Heart left ventricle (tissue), 13 donors: ENCODE data around the gene TIFAB.

Experiments
- CTCF ChIP-seq, 12 donors: fragments of 200-600 bp; sonication (generic) in 4 of 12; IDR thresholded peaks; one replicate each; pipeline versions ENCODE4 v1.5.0 to v1.8.0; 2018 to 2022; ENCODE audit warnings: antibody characterized with exemption in 12 of 12, mild to moderate bottlenecking in 5 of 12
- POLR2A ChIP-seq, 2 donors: fragments of 450-650 bp; IDR thresholded peaks; one replicate each; pipeline ENCODE4 v1.6.1; 2017; ENCODE audit warnings: antibody characterized with exemption in 2 of 2, mild to moderate bottlenecking in 2 of 2, moderate library complexity in 2 of 2
- donor health status: ischemic (EF 13 %, LVEDD 7.1; RV severe dilation, severe dysfunction).
- donor health status: DM: no; HTN: yes; CAD: no.
- donor health status: DM: no; HTN: no; CAD: no.
- donor health status: ischemic (EF 25% LVEDD 6.9; RV normal size, moderate dysfunction).
- donor health status: ischemic (EF 25% LVEDD 5.7; RV mildly dilated, moderate dysfunction).
- donor health status: ischemic (EF 35%, LVEDD 5.7; RV mildly dilated, moderate dysfunction).
- donor health status: nonischemic (EF 11% LVEDD 7.7; RV severe dilation, severe dysfunction).
- donor health status: DM: yes; HTN: yes; CAD: no.
- donor health status: PGD.
- donor health status: ischemic (EF 29% LVEDD 5.4; RV normal size, mild dysfunction).
- donor health status: nonischemic (EF 23%, LVEDD 6.1; RV moderate dilation, normal function).

GRCh38 chr5:135471726-135472125, 19.6 kb upstream of the TIFAB start:
- TF ChIP-seq CTCF (IDR thresholded peaks at IDR 0.05), result no peak
- no peak for TF ChIP-seq POLR2A (IDR thresholded peaks at IDR 0.05)
